ENCODE results near the gene EDARADD. TPM values are rescaled to one million over a fixed set of nuclear protein-coding genes. Genes with fewer than 3 reads are reported as not detected.

EDARADD gene
- total RNA-seq, 1 donor = 1.8 TPM

DNA sequence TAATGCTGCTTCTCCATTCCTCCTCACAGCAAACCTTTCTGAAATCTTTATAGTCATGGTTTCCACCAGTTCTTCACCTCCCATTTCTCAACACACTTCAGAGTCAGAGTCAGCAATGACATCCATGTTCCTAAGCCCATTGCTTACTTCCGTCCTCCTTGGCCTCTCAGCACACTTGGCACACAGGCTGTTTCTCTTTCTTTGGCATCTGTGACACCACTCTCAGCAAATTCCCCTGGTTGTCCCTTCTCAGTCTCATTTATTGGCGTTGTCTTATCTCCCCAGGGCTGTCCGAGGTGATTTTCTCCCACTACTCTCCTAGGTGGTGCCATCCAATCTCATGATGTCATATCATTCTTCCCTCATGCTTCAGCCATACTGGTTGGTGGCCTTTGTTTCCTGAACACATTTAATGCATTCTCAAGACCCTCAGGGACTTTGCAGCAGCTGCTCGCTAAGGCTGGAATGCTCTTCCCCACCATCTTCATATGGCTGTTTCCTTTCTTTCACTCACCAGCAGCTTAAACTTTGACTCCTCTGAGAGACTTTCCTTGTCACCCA is 126.4 kb downstream of the EDARADD start:
- Histone ChIP-seq H3K4me3 (ENCODE audit: low read length) (no peak overlapping the region), H3K27me3 (ENCODE audit: insufficient read depth, low read length) (no peaks in the 10 kb centered on the region), H3K9me3 (ENCODE audit: low read depth, low read length) (no peaks in the 10 kb centered on the region), H3K4me1 (ENCODE audit: insufficient read depth, low read length) (peaks cover 18% of the 10 kb centered on the region)

- Histone ChIP-seq H3K27me3 (ENCODE audit: insufficient read depth, low read length) (no peaks in the 10 kb centered on the region), H3K4me3 (ENCODE audit: low read length) (peak overlapping the region; percentile 85), H3K9me3 (ENCODE audit: low read depth, low read length) (no peaks in the 10 kb centered on the region), H3K4me1 (ENCODE audit: insufficient read depth, low read length) (peaks cover 18% of the 10 kb centered on the region)
Measured at GRCh38 chr1:236522937-236523703, 129.0 kb downstream of the EDARADD start.

GRCh38 chr1:236523704-236524141 is 129.6 kb downstream of the EDARADD start, which contains the start of gene LGALS8:
Gene LGALS8 (plus strand): TSS chr1:236523982. CDS start chr1:236526071, 2,089 bp downstream.
- Histone ChIP-seq H3K4me1 (ENCODE audit: insufficient read depth, low read length) (peaks cover 13% of the 10 kb centered on the region), H3K9me3 (ENCODE audit: low read depth, low read length) (no peaks in the 10 kb centered on the region), H3K27me3 (ENCODE audit: insufficient read depth, low read length) (no peaks in the 10 kb centered on the region), H3K4me3 (ENCODE audit: low read length) (peak within 1 kb of the TSS; percentile 85)

DNA sequence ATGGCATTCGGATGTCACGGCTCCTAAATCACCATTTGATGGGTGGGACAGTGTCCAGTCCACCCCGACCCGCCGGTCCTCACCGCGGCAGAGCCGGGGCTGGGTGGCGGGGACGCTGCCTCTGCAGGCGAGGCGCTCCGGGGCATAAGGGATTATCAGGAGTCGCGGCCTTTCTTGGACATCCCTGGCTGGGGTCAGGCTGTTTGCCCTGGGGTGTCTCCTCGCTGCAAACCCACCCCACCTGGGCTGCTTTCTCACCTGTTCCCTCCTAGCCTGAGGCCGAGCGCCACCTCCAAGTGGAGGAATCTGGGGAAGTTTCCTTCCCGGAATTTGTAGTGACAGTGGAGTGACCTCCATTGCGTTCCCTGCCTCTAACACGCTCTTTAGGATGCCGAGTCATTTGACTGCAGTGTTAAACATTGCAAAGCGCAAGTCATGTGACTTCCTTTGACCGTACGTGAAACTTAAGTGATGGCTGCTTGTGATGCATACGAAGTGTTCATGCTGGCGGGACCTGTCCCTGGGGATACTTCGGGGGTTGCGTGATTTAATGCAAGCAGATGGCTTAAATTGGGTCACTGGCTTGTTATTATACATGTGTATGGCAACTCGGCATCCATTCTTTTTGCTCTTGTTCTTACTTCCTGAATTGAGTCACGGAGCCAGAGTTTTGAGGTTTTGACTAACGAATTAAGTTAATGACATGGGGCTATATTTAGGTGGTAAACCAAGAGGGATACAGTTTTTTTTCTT is 130.2 kb downstream of the EDARADD start:
- Histone ChIP-seq H3K4me1 (ENCODE audit: insufficient read depth, low read length) (peaks cover 17% of the 10 kb centered on the region), H3K4me3 (ENCODE audit: low read length) (peak overlapping the region; percentile 85)

GRCh38 chr1:236524895-236525184 is 130.8 kb downstream of the EDARADD start:
- peak overlapping the region; percentile 85 for H3K4me3 ChIP-seq (ENCODE audit: low read length)
- H3K9me3 ChIP-seq (ENCODE audit: low read depth, low read length) = no peaks in the 10 kb centered on the region
- H3K27me3 ChIP-seq (ENCODE audit: insufficient read depth, low read length) = no peaks in the 10 kb centered on the region
- peaks cover 22% of the 10 kb centered on the region for H3K4me1 ChIP-seq (ENCODE audit: insufficient read depth, low read length)

More for the DNA sequence above, 130.2 kb downstream of the EDARADD start:
- H3K27me3 ChIP-seq (ENCODE audit: insufficient read depth, low read length) = no peaks in the 10 kb centered on the region
- H3K9me3 ChIP-seq (ENCODE audit: low read depth, low read length) = no peaks in the 10 kb centered on the region

- Histone ChIP-seq H3K9me3 (ENCODE audit: low read depth, low read length) (no peaks in the 10 kb centered on the region), H3K27me3 (ENCODE audit: insufficient read depth, low read length) (no peaks in the 10 kb centered on the region), H3K4me3 (ENCODE audit: low read length) (no peak overlapping the region), H3K4me1 (ENCODE audit: insufficient read depth, low read length) (peaks cover 26% of the 10 kb centered on the region)
Measured at GRCh38 chr1:236526079-236526478, 132.0 kb downstream of the EDARADD start.

- no peaks in the 10 kb centered on the region for H3K9me3 ChIP-seq (ENCODE audit: low read depth, low read length)
- no peaks in the 10 kb centered on the region for H3K27me3 ChIP-seq (ENCODE audit: insufficient read depth, low read length)
- peaks cover 23% of the 10 kb centered on the region for H3K4me1 ChIP-seq (ENCODE audit: insufficient read depth, low read length)
- H3K4me3 ChIP-seq (ENCODE audit: low read length) = no peak overlapping the region
Measured at GRCh38 chr1:236530286-236530685, 136.2 kb downstream of the EDARADD start.

- Histone ChIP-seq H3K4me1 (ENCODE audit: insufficient read depth, low read length) (peaks cover 19% of the 10 kb centered on the region), H3K4me3 (ENCODE audit: low read length) (no peak overlapping the region), H3K27me3 (ENCODE audit: insufficient read depth, low read length) (no peaks in the 10 kb centered on the region), H3K9me3 (ENCODE audit: low read depth, low read length) (no peaks in the 10 kb centered on the region)
Measured at GRCh38 chr1:236530959-236531358, 136.9 kb downstream of the EDARADD start.

GRCh38 chr1:236532850-236533249 is 138.8 kb downstream of the EDARADD start:
- H3K27me3 ChIP-seq (ENCODE audit: insufficient read depth, low read length) = no peaks in the 10 kb centered on the region
- peaks cover 19% of the 10 kb centered on the region for H3K4me1 ChIP-seq (ENCODE audit: insufficient read depth, low read length)
- H3K9me3 ChIP-seq (ENCODE audit: low read depth, low read length) = no peaks in the 10 kb centered on the region
- no peak overlapping the region for H3K4me3 ChIP-seq (ENCODE audit: low read length)

GRCh38 chr1:236534151-236534651 is 140.1 kb downstream of the EDARADD start:
- Histone ChIP-seq H3K4me1 (ENCODE audit: insufficient read depth, low read length) (peaks cover 16% of the 10 kb centered on the region), H3K27me3 (ENCODE audit: insufficient read depth, low read length) (no peaks in the 10 kb centered on the region), H3K4me3 (ENCODE audit: low read length) (no peak overlapping the region), H3K9me3 (ENCODE audit: low read depth, low read length) (no peaks in the 10 kb centered on the region)

Other genes with a start within 250 kb of the EDARADD start
- 16.6 TPM for gene ERO1B, start 112.3 kb upstream of the EDARADD start, total RNA-seq
- 187 TPM for gene LGALS8, start 129.7 kb downstream of the EDARADD start, total RNA-seq
- gene HEATR1, start 210.2 kb downstream of the EDARADD start, total RNA-seq = 44.5 TPM

Measured in mononuclear cell (primary cell).